ENCODE measurements around the gene ABCA2.

- TF ChIP-seq CTCF (IDR thresholded peaks at IDR 0.05; ENCODE audit: insufficient read depth, low read depth, low read length), result no peak
- no peak for TF ChIP-seq EZH2 (IDR thresholded peaks at IDR 0.05; ENCODE audit: insufficient read depth, low read length)
Observed at GRCh38 chr9:136969774-136970173, 58.3 kb downstream of the ABCA2 start.
